ENCODE data around the gene WDFY3. TPM values are rescaled to one million over a fixed set of nuclear protein-coding genes. Genes with fewer than 3 reads are reported as not detected.

The WDFY3 gene
- total and polyA plus RNA-seq, 2 donors (not counting 1 experiment from before 2014, with no cell fraction given), result 0.05 to 0.36 TPM

DNA sequence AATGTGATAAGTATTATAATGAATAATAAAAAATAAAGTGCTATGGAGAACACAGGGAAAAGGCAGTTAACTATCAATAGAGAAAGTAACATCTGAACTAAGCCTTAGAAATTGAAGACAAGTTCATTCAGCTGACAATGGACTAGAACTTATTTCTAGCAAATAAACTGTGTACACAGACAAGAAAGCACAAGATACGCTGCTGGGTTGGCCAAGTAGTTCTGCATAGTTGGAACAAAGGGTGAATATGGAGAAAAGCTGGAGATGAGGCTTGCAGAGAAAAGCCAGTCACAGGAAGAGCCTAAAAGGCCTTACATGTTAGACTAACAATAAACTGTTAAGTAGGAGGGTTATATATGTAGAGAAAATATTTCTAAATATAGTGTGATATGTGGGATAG lies 71.2 kb downstream of the WDFY3 start:
- no peaks in the 10 kb centered on the region for H3K9me3 Mint-ChIP-seq (ENCODE audit: insufficient read depth)
- CTCF ChIA-PET, result no interaction called here
- Histone ChIP-seq H3K27me3 (replicated peaks in 1 of 4; ENCODE audit: control extremely low read depth in 1 of 4, control insufficient read depth in 3 of 4, insufficient read depth in 4 of 4, low read length in 3 of 4) (no peaks in the 10 kb centered on the region), H3K9ac (ENCODE audit: low read length) (no peak overlapping the region), H3K27ac (ENCODE audit: low read length in 2 of 2) (no peak overlapping the region), H3K36me3 (replicated peaks in 1 of 2; ENCODE audit: control extremely low read depth in 1 of 2, control insufficient read depth in 1 of 2, extremely low read depth in 1 of 2, insufficient read depth in 2 of 2, low read length in 1 of 2) (no peaks in the 10 kb centered on the region), H3K4me1 (ENCODE audit: control insufficient read depth in 2 of 2, insufficient read depth in 2 of 2, low read length in 2 of 2) (no peaks in the 10 kb centered on the region), H2AFZ (ENCODE audit: insufficient read depth, low read depth, low read length, poor library complexity, severe bottlenecking) (no peak overlapping the region), H3K79me2 (ENCODE audit: control insufficient read depth, insufficient read depth, low read length) (no peaks in the 10 kb centered on the region), H3K9me3 (ENCODE audit: control extremely low read depth in 1 of 3, control insufficient read depth in 2 of 3, insufficient read depth in 1 of 3, low read length in 2 of 3) (no peaks in the 10 kb centered on the region), H3K4me3 (ENCODE audit: control extremely low read depth in 1 of 5, extremely low read depth in 1 of 5, insufficient read depth in 1 of 5, low read depth in 2 of 5, low read length in 4 of 5) (no peak overlapping the region), H4K20me1 (ENCODE audit: control insufficient read depth, insufficient read depth, low read length, poor library complexity, severe bottlenecking) (no peaks in the 10 kb centered on the region), H3K4me2 (replicated peaks; ENCODE audit: low read depth, low read length, poor library complexity, severe bottlenecking) (no peak overlapping the region)
- POLR2A ChIA-PET, result no interaction called here
- WGBS (ENCODE audit: insufficient coverage), result no CpG with 5 or more reads among the region's 1 CpG
- no peaks in the 10 kb centered on the region for H3K4me1 Mint-ChIP-seq
- no peaks in the 10 kb centered on the region for H3K27me3 Mint-ChIP-seq
- TF ChIP-seq, protein P1, sequence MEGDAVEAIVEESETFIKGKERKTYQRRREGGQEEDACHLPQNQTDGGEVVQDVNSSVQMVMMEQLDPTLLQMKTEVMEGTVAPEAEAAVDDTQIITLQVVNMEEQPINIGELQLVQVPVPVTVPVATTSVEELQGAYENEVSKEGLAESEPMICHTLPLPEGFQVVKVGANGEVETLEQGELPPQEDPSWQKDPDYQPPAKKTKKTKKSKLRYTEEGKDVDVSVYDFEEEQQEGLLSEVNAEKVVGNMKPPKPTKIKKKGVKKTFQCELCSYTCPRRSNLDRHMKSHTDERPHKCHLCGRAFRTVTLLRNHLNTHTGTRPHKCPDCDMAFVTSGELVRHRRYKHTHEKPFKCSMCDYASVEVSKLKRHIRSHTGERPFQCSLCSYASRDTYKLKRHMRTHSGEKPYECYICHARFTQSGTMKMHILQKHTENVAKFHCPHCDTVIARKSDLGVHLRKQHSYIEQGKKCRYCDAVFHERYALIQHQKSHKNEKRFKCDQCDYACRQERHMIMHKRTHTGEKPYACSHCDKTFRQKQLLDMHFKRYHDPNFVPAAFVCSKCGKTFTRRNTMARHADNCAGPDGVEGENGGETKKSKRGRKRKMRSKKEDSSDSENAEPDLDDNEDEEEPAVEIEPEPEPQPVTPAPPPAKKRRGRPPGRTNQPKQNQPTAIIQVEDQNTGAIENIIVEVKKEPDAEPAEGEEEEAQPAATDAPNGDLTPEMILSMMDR (IDR thresholded peaks at IDR 0.05), result no peak
- no peak for TF ChIP-seq EZH2 (IDR thresholded peaks at IDR 0.05; ENCODE audit: borderline replicate concordance, insufficient read depth, low read depth, low read length, poor library complexity, severe bottlenecking)
- no peak overlapping the region for H3K4me3 Mint-ChIP-seq
- ATAC-seq (ENCODE audit: low read depth) (no peak), DNase-seq (no peak)
- intact Hi-C loops (cut with micrococcal nuclease), result no loop called here
- no peak overlapping the region for H3K27ac Mint-ChIP-seq

- no peaks in the 10 kb centered on the region for H3K9me3 Mint-ChIP-seq (ENCODE audit: insufficient read depth)
- H3K4me2 ChIP-seq (replicated peaks; ENCODE audit: low read depth, low read length, poor library complexity, severe bottlenecking), result no peak overlapping the region
- no peaks in the 10 kb centered on the region for H3K27me3 ChIP-seq (replicated peaks in 1 of 4; ENCODE audit: control extremely low read depth in 1 of 4, control insufficient read depth in 3 of 4, insufficient read depth in 4 of 4, low read length in 3 of 4)
- no peak overlapping the region for H3K4me3 ChIP-seq (ENCODE audit: control extremely low read depth in 1 of 5, extremely low read depth in 1 of 5, insufficient read depth in 1 of 5, low read depth in 2 of 5, low read length in 4 of 5)
- ChIA-PET CTCF (no interaction called here), POLR2A (no interaction called here)
- no peaks in the 10 kb centered on the region for H4K20me1 ChIP-seq (ENCODE audit: control insufficient read depth, insufficient read depth, low read length, poor library complexity, severe bottlenecking)
- no peaks in the 10 kb centered on the region for H3K4me1 ChIP-seq (ENCODE audit: control insufficient read depth in 2 of 2, insufficient read depth in 2 of 2, low read length in 2 of 2)
- H3K36me3 ChIP-seq (replicated peaks in 1 of 2; ENCODE audit: control extremely low read depth in 1 of 2, control insufficient read depth in 1 of 2, extremely low read depth in 1 of 2, insufficient read depth in 2 of 2, low read length in 1 of 2), result no peaks in the 10 kb centered on the region
- H3K9me3 ChIP-seq (ENCODE audit: control extremely low read depth in 1 of 3, control insufficient read depth in 2 of 3, insufficient read depth in 1 of 3, low read length in 2 of 3), result no peaks in the 10 kb centered on the region
- no peak for TF ChIP-seq EZH2 (IDR thresholded peaks at IDR 0.05; ENCODE audit: borderline replicate concordance, insufficient read depth, low read depth, low read length, poor library complexity, severe bottlenecking)
- TF ChIP-seq, protein P1 (IDR thresholded peaks at IDR 0.05), result no peak
- ATAC-seq (ENCODE audit: low read depth), result no peak
- WGBS (ENCODE audit: insufficient coverage), result 97% methylated on average over 9 of the region's 10 CpGs
- H3K4me1 Mint-ChIP-seq, result no peaks in the 10 kb centered on the region
- no peak overlapping the region for H3K27ac Mint-ChIP-seq
- DNase-seq, result no peak
- intact Hi-C loops (cut with micrococcal nuclease), result no loop called here
- no peak overlapping the region for H2AFZ ChIP-seq (ENCODE audit: insufficient read depth, low read depth, low read length, poor library complexity, severe bottlenecking)
- H3K4me3 Mint-ChIP-seq, result no peak overlapping the region
- no peak overlapping the region for H3K9ac ChIP-seq (ENCODE audit: low read length)
- no peak overlapping the region for H3K27ac ChIP-seq (ENCODE audit: low read length in 2 of 2)
- no peaks in the 10 kb centered on the region for H3K79me2 ChIP-seq (ENCODE audit: control insufficient read depth, insufficient read depth, low read length)
- H3K27me3 Mint-ChIP-seq, result no peaks in the 10 kb centered on the region
Observed at GRCh38 chr4:84894621-84895020, 71.9 kb downstream of the WDFY3 start.

All from B cell (primary cell).